ENCODE data around the gene MYO1C.

MYO1C gene

GRCh38 chr17:1438593-1439083, 53.8 kb downstream of the MYO1C start:
- Histone ChIP-seq H3K4me3 (ENCODE audit: low read length) (no peak overlapping the region), H3K79me2 (ENCODE audit: low read length) (peaks cover 73% of the 10 kb centered on the region), H3K4me2 (ENCODE audit: low read length) (no peak overlapping the region)

DNA sequence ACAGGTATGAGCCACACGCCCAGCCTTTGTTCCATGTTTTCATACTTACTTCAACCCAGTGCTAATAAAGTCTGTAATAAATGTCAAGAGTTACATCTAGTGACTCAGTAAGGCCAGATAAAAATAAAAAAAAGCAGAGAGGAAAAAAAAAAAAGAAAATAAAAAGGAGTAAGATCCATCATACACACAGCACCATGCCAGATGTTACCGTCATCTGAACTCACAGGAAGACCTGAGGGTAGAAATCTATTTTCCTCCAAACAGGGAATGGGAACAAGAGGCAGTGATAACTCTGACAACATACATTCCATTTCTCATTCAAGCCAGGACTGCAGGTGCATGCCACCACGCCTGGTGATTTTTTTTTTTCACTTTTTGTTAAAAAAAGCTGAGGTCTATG, 57.2 kb downstream of the MYO1C start:
- Histone ChIP-seq H3K27me3 (ENCODE audit: low read depth, low read length) (no peaks in the 10 kb centered on the region), H3K4me2 (ENCODE audit: low read length) (no peak overlapping the region), H3K36me3 (replicated peaks; ENCODE audit: low read depth, low read length) (peaks cover 26% of the 10 kb centered on the region), H3K79me2 (ENCODE audit: low read length) (peaks cover 68% of the 10 kb centered on the region), H3K9me3 (ENCODE audit: insufficient read depth, low read length) (no peaks in the 10 kb centered on the region), H4K20me1 (ENCODE audit: insufficient read depth, low read length) (no peaks in the 10 kb centered on the region), H3K4me1 (ENCODE audit: low read length) (peaks cover 5% of the 10 kb centered on the region), H3K4me3 (ENCODE audit: low read length) (no peak overlapping the region), H2AFZ (ENCODE audit: low read depth, low read length) (no peak overlapping the region), H3K9ac (ENCODE audit: low read length) (no peak overlapping the region), H3K27ac (ENCODE audit: low read length) (no peak overlapping the region)
- TF ChIP-seq CTCF (IDR thresholded peaks at IDR 0.05; ENCODE audit: low read depth, low read length) (no peak), EZH2phosphoT487 (IDR thresholded peaks at IDR 0.05; ENCODE audit: low read depth) (no peak)

More at GRCh38 chr17:1438593-1439083, 53.8 kb downstream of the MYO1C start:
- no peak overlapping the region for H2AFZ ChIP-seq (ENCODE audit: low read depth, low read length)
- no peak overlapping the region for H3K27ac ChIP-seq (ENCODE audit: low read length)
- H3K9ac ChIP-seq (ENCODE audit: low read length): no peak overlapping the region
- H3K4me1 ChIP-seq (ENCODE audit: low read length): no peaks in the 10 kb centered on the region
- TF ChIP-seq CTCF (IDR thresholded peaks at IDR 0.05; ENCODE audit: low read depth, low read length) (no peak), EZH2phosphoT487 (IDR thresholded peaks at IDR 0.05; ENCODE audit: low read depth) (no peak)
- no peaks in the 10 kb centered on the region for H4K20me1 ChIP-seq (ENCODE audit: insufficient read depth, low read length)
- no peaks in the 10 kb centered on the region for H3K27me3 ChIP-seq (ENCODE audit: low read depth, low read length)
- no peaks in the 10 kb centered on the region for H3K9me3 ChIP-seq (ENCODE audit: insufficient read depth, low read length)
- peaks cover 17% of the 10 kb centered on the region for H3K36me3 ChIP-seq (replicated peaks; ENCODE audit: low read depth, low read length)

GRCh38 chr17:1434150-1434549, 58.3 kb downstream of the MYO1C start:
- TF ChIP-seq CTCF (IDR thresholded peaks at IDR 0.05; ENCODE audit: low read depth, low read length) (no peak), EZH2phosphoT487 (IDR thresholded peaks at IDR 0.05; ENCODE audit: low read depth) (no peak)
- Histone ChIP-seq H3K9ac (ENCODE audit: low read length) (no peak overlapping the region), H3K27ac (ENCODE audit: low read length) (no peak overlapping the region), H3K27me3 (ENCODE audit: low read depth, low read length) (no peaks in the 10 kb centered on the region), H3K4me3 (ENCODE audit: low read length) (no peak overlapping the region), H3K79me2 (ENCODE audit: low read length) (peaks cover 67% of the 10 kb centered on the region), H4K20me1 (ENCODE audit: insufficient read depth, low read length) (no peaks in the 10 kb centered on the region), H3K9me3 (ENCODE audit: insufficient read depth, low read length) (no peaks in the 10 kb centered on the region), H3K4me2 (ENCODE audit: low read length) (no peak overlapping the region), H2AFZ (ENCODE audit: low read depth, low read length) (no peak overlapping the region), H3K36me3 (replicated peaks; ENCODE audit: low read depth, low read length) (peaks cover 26% of the 10 kb centered on the region), H3K4me1 (ENCODE audit: low read length) (peaks cover 5% of the 10 kb centered on the region)

DNA sequence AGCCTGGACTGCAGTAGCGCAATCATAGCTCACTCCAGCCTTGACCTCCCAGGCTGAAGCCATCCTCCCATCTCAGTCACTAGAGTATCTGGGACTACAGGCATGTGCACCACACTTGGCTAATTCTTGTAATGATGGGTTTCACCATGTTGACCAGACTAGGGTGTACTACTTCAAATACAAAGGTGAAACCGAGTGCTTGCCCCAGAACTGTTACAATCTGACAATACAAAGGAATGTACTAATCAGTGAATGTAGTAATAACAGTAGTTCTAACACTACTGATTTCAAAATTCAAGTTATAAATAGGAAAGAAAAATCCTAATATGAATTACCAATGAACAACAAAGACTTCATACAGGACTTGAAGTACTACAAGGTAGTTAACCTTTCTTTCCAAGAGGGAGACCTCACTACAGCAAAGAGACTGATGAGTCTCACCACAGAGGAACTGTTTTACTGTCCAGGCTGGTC, 60.8 kb downstream of the MYO1C start:
- H3K4me3 ChIP-seq (ENCODE audit: low read length): no peak overlapping the region
- H3K4me1 ChIP-seq (ENCODE audit: low read length): peaks cover 5% of the 10 kb centered on the region
- no peaks in the 10 kb centered on the region for H4K20me1 ChIP-seq (ENCODE audit: insufficient read depth, low read length)
- TF ChIP-seq CTCF (IDR thresholded peaks at IDR 0.05; ENCODE audit: low read depth, low read length) (no peak), EZH2phosphoT487 (IDR thresholded peaks at IDR 0.05; ENCODE audit: low read depth) (no peak)
- H3K9me3 ChIP-seq (ENCODE audit: insufficient read depth, low read length): no peaks in the 10 kb centered on the region
- H3K9ac ChIP-seq (ENCODE audit: low read length): no peak overlapping the region
- H3K36me3 ChIP-seq (replicated peaks; ENCODE audit: low read depth, low read length): peaks cover 26% of the 10 kb centered on the region
- H3K27ac ChIP-seq (ENCODE audit: low read length): no peak overlapping the region
- H3K4me2 ChIP-seq (ENCODE audit: low read length): no peak overlapping the region
- no peak overlapping the region for H2AFZ ChIP-seq (ENCODE audit: low read depth, low read length)
- no peaks in the 10 kb centered on the region for H3K27me3 ChIP-seq (ENCODE audit: low read depth, low read length)
- H3K79me2 ChIP-seq (ENCODE audit: low read length): peaks cover 53% of the 10 kb centered on the region
